A549 treated with AZD9567 at 1 μM for 4 hours (cell line): ENCODE results near the gene CLCN6. TPM values are rescaled to one million over a fixed set of nuclear protein-coding genes. Genes with fewer than 3 reads are reported as not detected.

Experiments used
- total RNA-seq: library from RNA; stranded (reverse); fragments of 200-300 nt; extraction: Qiagen RNA extraction; gene quantifications from 5 replicates; pipeline ENCODE4 v1.2.3, GENCODE V29; 2022; ENCODE audit not compliant: insufficient read depth

The CLCN6 gene
- total RNA-seq: 3.8 to 6.3 TPM (median 5.6 TPM) in 5 replicates

GRCh38 chr1:11805422-11806306 is at the start of gene CLCN6, which contains the start of gene MTHFR:
TSS of gene CLCN6 (plus strand) at chr1:11806191. CDS start at chr1:11806263, 72 bp downstream.
TSS of gene MTHFR (minus strand) at chr1:11805964. CDS start at chr1:11803116, 2,848 bp downstream.

DNA sequence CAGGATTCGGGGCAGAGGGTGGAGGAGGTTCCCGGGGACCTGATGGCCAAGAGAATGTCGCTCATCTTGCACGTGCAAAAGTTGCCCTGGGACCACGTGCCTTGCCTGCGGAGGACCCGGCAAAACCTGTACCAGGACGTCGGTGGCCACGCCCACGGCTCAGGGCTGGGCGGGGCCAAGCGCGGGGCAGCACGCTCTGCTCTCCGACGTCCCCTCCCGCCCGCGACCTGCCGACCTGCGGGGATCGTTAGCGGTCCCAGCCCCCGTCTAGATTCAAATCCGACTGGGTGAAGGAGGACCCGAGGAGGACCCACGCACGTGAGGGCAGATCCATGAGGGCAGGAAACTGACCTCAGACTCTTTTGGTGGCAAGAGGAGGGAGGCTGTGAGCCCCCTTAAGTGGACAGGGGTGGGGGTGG is 44.0 kb upstream of the CLCN6 start, which contains the start of gene C1orf167:
C1orf167 (plus strand) TSS at position 206 of the 419 bp plus-strand sequence. CDS start 2,208 bp downstream, outside the sequence.

GRCh38 chr1:11847667-11848372 is 41.8 kb downstream of the CLCN6 start, which contains the start of gene NPPA:
TSS of gene NPPA (minus strand) at chr1:11847783. CDS start at chr1:11847684, 99 bp downstream.

GRCh38 chr1:11858613-11858967 is 52.6 kb downstream of the CLCN6 start, which contains the start of gene NPPB:
TSS of gene NPPB (minus strand) at chr1:11858945. CDS start at chr1:11858833, 112 bp downstream.

Other genes with a start within 250 kb of the CLCN6 start
- 4.0 to 10.5 TPM (median 9.1 TPM) in 5 replicates for gene FBXO2, start 151.8 kb upstream of the CLCN6 start, total RNA-seq
- 16.3 to 17.8 TPM (median 17.3 TPM) in 5 replicates for gene FBXO44, start 151.3 kb upstream of the CLCN6 start, total RNA-seq
- 5.9 to 8.5 TPM (median 8.1 TPM) in 5 replicates for gene FBXO6, start 142.0 kb upstream of the CLCN6 start, total RNA-seq
- gene MAD2L2, start 125.0 kb upstream of the CLCN6 start, total RNA-seq: 31.7 to 56.2 TPM (median 50.5 TPM) in 5 replicates
- 0.03 to 0.34 TPM (median 0.06 TPM) in 5 replicates for gene DRAXIN, start 114.5 kb upstream of the CLCN6 start, total RNA-seq
- gene AGTRAP, start 70.1 kb upstream of the CLCN6 start, total RNA-seq: 59.3 to 104 TPM (median 97.8 TPM) in 5 replicates
- gene C1orf167, start 44.0 kb upstream of the CLCN6 start, total RNA-seq: not detected in 5 replicates
- 2.7 to 5.1 TPM (median 4.3 TPM) in 5 replicates for gene MTHFR, start 227 bp upstream of the CLCN6 start, total RNA-seq
- not detected in 5 replicates for gene NPPA, start 41.6 kb downstream of the CLCN6 start, total RNA-seq
- gene NPPB, start 52.8 kb downstream of the CLCN6 start, total RNA-seq: 0.13 to 0.39 TPM in 2 of 5 replicates, not detected in the others
- gene KIAA2013, start 120.2 kb downstream of the CLCN6 start, total RNA-seq: 37.6 to 48.8 TPM (median 47.3 TPM) in 5 replicates
- gene PLOD1, start 128.5 kb downstream of the CLCN6 start, total RNA-seq: 62.9 to 82.2 TPM (median 81.5 TPM) in 5 replicates
- gene MFN2, start 174.3 kb downstream of the CLCN6 start, total RNA-seq: 31.7 to 41.6 TPM (median 32.9 TPM) in 5 replicates
- 14.5 to 18.1 TPM (median 15.6 TPM) in 5 replicates for gene MIIP, start 213.3 kb downstream of the CLCN6 start, total RNA-seq